Thyroid gland (tissue), 4 donors: ENCODE measurements around the gene KPNA2.

Experiments used
- CTCF ChIP-seq, 6 experiments: fragments of 200-600 bp in 3 of 6; fragments of 450-650 bp in 3 of 6; sonication (generic) in 3 of 6; IDR thresholded peaks; one replicate each; pipeline ENCODE4 v1.5.1; 2016 to 2019; ENCODE audit warnings: antibody characterized with exemption in 6 of 6, mild to moderate bottlenecking in 2 of 6, inconsistent platforms in 1 of 6, moderate library complexity in 1 of 6
- POLR2A ChIP-seq, 2 donors: fragments of 450-650 bp; IDR thresholded peaks; one replicate each; pipeline ENCODE4 v1.6.1; 2017; ENCODE audit warnings: antibody characterized with exemption in 2 of 2, mild to moderate bottlenecking in 2 of 2, moderate library complexity in 1 of 2

DNA sequence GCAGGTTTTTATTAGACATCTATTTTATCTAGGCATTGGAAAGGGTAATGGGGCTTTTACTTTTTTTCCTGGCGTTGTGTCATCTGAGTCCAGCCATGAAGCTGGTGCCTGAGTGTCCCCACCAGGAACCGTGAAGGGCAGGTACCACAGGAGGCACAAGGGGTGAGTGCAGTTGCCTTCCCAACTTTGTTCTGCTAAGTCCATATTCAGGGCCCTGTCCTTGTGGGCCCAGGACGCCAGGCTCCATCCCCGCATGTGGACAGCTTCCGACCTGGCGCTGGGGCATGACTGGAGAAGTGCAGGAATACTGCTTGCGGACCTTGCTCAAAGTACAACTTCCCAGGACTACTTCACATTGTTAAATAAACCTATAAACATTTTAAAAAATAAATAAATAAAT lies 60.6 kb downstream of the KPNA2 start:
- no peak for TF ChIP-seq POLR2A (IDR thresholded peaks at IDR 0.05)
- TF ChIP-seq CTCF (IDR thresholded peaks at IDR 0.05) = no peak
